Glomerular visceral epithelial cell (primary cell): ENCODE results near the gene PMPCA.
"Not testable (repeated sequence)": the region's sequence is repeated elsewhere in the genome, so short reads cannot be mapped to it uniquely, and the experiment has no call there.

ENCODE experiments used
- DNase-seq: peaks from one replicate; pipeline ENCODE4 v3.0.0-alpha.2; 2016; ENCODE audit errors: extremely low spot score

The PMPCA gene

GRCh38 chr9:136394312-136395019, 16.0 kb upstream of the PMPCA start:
- DNase-seq: no peak

- no peak for DNase-seq
Observed at GRCh38 chr9:136395020-136395340, 15.5 kb upstream of the PMPCA start.

DNA sequence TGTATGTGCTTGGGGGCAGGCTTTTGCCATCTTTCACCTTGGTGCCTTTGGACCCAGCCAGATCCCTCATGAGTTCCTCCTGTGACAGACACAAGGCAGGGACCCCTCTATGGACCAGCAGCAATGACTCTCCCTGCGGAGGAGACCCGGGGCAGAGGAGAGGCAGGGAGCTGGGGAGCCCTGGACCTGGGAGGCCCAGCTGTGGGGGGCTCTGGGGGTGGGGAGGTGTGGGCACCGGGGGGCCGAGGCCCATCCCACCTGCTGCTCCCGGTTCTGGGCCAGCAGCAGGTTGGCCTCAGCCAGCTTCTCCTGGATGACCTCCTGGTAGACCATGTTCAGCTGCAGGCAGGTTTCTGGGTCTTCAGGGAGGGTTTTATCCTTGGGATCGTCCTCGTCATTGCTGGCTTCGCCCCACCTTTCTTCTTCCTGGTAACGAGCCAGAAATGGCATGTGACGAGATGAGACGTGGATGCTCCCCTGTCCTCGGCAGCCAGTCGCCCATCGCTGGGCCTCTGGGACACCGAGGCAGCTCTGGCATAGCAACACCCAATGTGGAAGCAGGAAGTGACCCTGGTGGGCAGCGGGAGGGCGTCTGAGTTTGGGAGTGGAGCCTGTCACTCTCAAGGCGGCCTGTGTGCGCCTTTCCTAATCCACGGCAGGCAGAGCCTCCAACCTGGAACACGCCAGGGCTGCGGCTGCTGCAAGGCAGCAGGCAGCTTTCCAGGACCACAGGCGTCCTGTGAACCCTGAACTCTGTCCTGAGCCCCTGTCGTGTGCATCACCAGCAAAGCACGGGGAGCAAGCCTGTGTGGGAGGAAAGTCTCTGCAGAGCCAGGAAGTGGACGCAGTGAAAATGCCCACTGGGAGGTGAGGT, 14.9 kb upstream of the PMPCA start:
- no peak for DNase-seq

- DNase-seq: no peak
Observed at GRCh38 chr9:136396219-136396515, 14.3 kb upstream of the PMPCA start.

GRCh38 chr9:136397643-136398042, 12.8 kb upstream of the PMPCA start:
- no peak for DNase-seq

- no peak for DNase-seq
Observed at GRCh38 chr9:136398286-136398685, 12.2 kb upstream of the PMPCA start.

DNA sequence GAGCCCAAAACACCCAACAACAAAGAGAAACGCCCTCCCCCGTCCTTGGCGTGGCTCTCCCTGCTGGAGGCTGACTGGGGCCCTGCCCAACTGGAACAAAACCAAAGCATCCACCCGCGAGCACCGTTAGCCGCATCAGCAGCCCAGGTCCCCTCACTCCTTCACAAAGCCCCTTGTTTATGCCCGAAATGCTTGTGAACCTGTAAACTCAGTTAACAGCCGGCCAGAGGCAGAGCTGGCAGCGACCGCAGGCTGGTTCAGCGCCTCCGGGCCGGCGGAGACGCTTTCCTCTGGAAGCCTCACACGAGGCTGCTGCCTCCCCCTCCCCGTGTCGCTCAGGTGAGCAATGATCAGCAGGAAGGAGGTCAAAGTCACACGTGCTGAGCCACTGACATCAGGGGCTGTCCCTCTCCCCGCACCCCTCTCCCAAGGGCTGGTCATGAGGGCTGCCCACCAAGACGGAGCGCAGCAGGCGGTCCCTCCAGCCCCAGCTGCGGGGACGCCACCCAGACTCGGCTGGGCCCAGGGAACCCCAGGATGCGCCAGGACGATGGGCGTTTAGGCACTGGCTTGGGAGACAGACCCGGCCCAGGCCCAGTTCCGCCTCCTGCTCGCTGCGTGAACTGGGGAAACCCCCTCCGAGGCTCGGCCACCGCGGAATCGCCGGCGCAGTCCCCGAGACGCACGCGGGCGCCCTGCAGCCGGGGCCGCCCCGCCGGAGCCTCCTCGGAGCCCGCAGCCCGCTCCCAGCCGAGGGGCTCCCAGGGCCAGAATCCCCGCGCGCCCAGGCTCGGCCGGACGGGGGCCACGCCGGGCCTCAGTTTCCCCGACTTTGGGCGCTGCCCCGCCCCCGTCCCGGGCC, 11.1 kb upstream of the PMPCA start:
- DNase-seq: peak; percentile 25

GRCh38 chr9:136400038-136400834, 10.2 kb upstream of the PMPCA start, which contains the start of gene SNAPC4:
TSS of gene SNAPC4 (minus strand) at chr9:136400170. CDS start at chr9:136398428, 1,742 bp downstream.
- peak; percentile 91 for DNase-seq

- no peak for DNase-seq
Observed at GRCh38 chr9:136401173-136401922, 9.1 kb upstream of the PMPCA start.

DNA sequence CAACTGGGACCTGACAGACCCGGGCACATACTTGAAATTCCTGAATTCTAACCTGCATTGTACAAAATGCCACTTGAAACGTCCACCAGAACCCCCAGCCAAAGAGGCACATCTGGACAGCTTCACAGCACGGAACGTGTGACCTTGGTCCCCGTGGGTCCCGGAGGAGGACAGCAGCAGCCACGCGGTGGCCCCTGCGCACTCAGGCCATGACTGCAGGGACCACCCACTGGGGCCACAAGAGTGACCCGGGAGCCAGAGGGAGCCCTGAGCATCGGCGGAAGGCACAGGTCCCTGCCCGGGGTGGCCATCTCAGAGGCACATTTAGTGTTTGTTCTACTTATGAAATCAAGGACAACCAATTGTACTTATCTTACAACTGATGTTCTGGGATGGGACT, 8.4 kb upstream of the PMPCA start:
- no peak for DNase-seq

DNA sequence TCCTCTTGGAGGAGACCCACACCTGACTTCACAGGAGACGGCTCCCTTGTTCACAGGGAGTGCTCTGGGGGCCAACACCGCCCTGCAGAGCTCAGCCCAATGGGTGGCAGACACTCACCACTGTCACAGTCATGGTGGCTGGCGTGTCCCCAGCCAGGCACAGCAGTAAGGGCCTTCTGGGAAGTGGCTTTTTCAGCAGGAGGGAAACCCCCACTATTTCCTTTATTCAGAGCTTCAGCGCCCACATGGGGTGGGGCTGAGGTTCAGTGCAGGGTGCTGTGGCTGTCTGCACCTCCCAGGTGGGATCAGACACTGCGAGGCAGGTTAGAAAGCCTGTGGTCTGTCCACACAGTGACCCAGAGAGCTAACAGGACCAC, 6.9 kb upstream of the PMPCA start:
- no peak for DNase-seq

DNA sequence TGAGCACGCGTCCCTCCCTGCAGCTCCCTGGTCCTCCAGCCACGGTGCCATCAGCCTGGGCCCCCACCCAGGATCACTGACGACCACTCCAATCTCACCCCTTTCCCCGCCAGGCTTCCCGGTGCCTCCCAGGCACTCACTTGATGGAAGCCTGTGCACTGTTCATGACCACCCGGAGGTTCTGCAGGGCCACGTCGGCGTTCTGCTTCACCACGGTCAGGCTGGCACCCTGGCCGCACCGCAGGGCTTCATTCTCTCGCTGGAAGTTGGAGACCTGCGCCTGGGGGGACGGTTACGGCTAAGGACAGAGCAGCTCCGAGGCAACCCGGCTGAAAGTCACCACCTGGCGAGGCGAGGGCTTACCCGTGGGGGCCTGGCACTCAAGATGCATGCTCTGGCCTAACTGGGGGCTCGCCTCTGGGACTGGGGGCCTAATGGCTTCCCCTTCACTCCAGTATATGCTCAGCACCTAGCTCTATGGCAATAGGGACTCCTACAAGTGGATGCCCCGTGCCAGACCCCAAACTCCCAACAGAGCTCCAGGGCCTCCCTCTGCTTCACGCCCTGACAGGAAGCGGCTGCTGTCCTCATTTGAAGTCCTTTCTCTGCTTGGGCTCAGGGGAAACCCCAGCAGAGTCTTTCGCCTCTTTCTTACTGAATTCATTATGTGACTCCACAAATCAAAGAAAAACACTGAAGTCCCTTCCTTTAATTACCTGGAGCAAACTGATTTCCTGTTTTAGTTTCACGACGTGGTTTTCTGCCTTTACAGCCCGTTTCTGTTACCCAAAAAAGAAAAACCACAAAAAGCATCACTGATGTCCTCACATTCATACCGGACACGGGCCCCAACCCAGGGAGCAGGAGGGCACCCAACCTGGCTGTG, 6.3 kb upstream of the PMPCA start:
- no peak for DNase-seq

- DNase-seq: no peak
Observed at GRCh38 chr9:136404801-136405136, 5.7 kb upstream of the PMPCA start.

GRCh38 chr9:136405481-136405880, 5.0 kb upstream of the PMPCA start:
- no peak for DNase-seq

DNA sequence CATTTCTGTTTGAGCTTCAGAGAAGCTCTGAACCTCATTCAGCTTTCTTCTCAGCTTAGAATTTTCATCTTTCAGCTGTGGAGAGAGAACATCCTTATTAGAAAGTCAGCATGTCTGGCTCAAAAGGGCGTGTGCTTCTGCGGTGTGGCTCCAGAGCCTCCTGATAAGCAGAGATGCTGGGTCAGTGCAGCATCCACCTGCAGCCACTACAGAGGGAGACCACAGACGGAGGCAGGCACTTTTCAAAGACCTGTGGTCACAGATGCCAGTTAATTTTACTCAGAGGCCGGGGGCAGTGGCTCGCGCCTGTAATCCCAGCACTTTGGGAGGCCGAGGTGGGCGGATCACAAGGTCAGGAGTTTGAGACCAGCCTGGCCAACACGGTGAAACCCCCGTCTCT, 4.6 kb upstream of the PMPCA start:
- DNase-seq: not testable (repeated sequence)

- DNase-seq: not testable (repeated sequence)
Observed at GRCh38 chr9:136407061-136407460, 3.4 kb upstream of the PMPCA start.

DNA sequence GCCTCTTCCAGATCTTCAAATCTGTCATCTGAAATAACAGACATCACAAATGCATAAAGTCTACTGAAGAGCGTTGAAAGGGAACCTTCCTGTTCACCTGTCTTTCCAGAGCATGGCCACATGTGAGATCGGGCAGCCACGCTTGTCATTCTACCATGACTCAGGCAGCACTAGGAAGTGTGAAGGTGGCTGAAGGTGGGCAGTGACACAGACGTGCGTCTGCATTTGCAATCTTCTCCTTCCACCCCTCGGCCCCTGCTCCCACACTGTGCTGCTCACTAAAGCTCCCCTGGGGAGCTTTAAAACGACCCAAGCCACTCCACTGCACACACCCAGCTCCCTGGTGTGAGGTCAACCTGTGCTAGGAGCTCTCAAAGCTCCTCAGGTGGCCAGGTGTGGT, 2.5 kb upstream of the PMPCA start:
- no peak for DNase-seq

DNA sequence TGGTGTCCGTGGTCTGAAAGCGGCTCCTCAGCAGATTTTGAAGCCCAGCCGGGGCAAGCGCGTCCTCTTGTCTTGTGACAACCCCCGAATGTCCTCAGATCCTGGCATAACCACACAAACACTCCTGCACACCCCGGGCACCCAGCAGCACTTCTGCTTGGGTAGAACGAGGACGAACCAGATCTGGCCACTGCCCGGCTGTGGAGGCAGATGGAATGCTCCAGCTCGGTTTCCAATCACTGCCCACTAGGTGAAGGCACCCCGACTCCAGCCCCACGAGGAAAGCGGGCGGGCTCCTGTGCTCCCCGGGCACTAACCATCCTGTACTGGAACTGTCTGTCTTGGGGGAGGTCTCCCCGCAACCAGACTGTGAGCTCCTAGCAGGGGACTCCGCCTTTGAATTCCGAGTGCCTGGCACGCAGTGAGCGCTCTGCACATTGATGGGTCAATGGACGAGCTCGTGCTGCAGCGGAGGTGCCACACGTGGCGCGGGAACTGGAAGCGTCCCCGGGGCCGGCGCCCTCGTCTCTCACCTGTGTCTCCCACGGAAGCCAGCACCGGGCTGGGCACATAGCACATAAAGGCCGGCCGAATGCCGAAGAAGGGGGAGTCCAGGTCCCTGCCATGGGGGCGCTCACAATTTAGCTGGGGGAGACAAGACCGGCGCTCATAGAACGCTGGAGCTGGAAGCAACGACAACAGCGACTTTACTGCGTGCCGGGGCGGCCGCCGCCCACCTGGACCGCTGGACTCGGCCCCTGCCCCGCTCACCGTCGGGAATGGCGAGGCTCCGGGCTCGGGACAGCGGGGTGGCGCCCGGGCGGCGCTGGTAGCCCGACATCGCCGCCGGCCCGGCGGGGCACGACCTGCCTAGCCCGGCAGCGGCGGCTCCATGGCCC, 652 bp upstream of the PMPCA start:
- peak; percentile 40 for DNase-seq

- DNase-seq: no peak
Observed at GRCh38 chr9:136411378-136411777, 920 bp downstream of the PMPCA start.
